ENCODE measurements around the gene CAMK4.

DNA sequence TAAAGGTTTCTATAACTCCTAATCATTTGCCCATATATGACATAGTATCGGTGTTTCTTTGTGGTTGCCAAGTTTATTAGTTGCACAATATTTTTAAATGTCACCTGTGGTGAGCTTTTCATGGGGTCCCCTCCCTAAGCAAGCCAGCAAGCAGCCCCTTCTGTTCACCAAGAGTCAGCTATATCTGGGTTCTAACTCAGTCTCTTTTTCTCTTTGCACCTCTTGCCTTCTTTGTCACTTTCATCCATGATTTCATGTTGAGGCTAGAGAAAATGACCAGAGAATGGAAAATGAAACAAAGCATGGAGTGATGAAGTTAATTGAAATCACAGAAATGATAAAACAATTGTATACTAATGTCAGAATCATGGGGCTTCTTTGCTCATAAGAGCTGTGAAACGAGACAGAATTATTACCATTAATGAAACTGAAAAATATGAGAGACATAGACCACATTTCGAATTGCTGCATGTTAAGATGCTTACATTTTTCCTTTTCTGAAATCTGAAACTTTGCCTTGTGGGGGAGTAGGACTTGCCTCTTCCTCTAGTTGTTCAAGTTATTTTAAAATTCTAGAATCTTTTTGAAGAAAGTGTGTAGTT is 75.7 kb downstream of the CAMK4 start:
- no peak for TF ChIP-seq POLR2A (IDR thresholded peaks at IDR 0.05)
- TF ChIP-seq, protein P1, sequence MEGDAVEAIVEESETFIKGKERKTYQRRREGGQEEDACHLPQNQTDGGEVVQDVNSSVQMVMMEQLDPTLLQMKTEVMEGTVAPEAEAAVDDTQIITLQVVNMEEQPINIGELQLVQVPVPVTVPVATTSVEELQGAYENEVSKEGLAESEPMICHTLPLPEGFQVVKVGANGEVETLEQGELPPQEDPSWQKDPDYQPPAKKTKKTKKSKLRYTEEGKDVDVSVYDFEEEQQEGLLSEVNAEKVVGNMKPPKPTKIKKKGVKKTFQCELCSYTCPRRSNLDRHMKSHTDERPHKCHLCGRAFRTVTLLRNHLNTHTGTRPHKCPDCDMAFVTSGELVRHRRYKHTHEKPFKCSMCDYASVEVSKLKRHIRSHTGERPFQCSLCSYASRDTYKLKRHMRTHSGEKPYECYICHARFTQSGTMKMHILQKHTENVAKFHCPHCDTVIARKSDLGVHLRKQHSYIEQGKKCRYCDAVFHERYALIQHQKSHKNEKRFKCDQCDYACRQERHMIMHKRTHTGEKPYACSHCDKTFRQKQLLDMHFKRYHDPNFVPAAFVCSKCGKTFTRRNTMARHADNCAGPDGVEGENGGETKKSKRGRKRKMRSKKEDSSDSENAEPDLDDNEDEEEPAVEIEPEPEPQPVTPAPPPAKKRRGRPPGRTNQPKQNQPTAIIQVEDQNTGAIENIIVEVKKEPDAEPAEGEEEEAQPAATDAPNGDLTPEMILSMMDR (IDR thresholded peaks at IDR 0.05) = no peak

Measured in uterus (tissue), 2 donors.